Nephron (organoid): ENCODE data around the gene PCED1B.

Experiments used
- H3K27ac Mint-ChIP-seq, 3 experiments: 2 replicates each; pipeline ENCODE4 v1.8.0; 2020; ENCODE audit warnings: mixed read lengths in 3 of 3, mild to moderate bottlenecking in 2 of 3, moderate library complexity in 1 of 3
- H3K27me3 Mint-ChIP-seq: 2 replicates; pipeline ENCODE4 v1.8.0; 2021; ENCODE audit warnings: low read depth, mild to moderate bottlenecking, moderate library complexity, mixed read lengths
- H3K36me3 Mint-ChIP-seq: 2 replicates; pipeline ENCODE4 v1.8.0; 2020; ENCODE audit warnings: low read depth, mixed read lengths
- H3K4me1 Mint-ChIP-seq: 2 replicates; pipeline ENCODE4 v1.8.0; 2020; ENCODE audit warnings: mixed read lengths
- H3K4me3 Mint-ChIP-seq, 3 experiments: 2 replicates each; pipeline ENCODE4 v1.8.0; 2020; ENCODE audit warnings: mild to moderate bottlenecking in 3 of 3, mixed read lengths in 3 of 3, moderate library complexity in 2 of 3
- H3K9me3 Mint-ChIP-seq: 2 replicates; pipeline ENCODE4 v1.8.0; 2020; ENCODE audit warnings: mixed read lengths
- TF ChIP-seq, protein P1 (sequence below), 3 experiments: fragments of 200-600 bp; sonication (generic); IDR thresholded peaks; one replicate each; pipeline ENCODE4 v1.5.0; 2021; ENCODE audit warnings: antibody characterized with exemption in 3 of 3; ENCODE audit not compliant: unreplicated experiment in 3 of 3

The PCED1B gene

GRCh38 chr12:47065546-47065945 lies 13.9 kb upstream of the PCED1B start:
- Mint-ChIP-seq H3K27ac (peak overlapping the region; percentile 66 to 75 (median 70)), H3K36me3 (no peaks in the 10 kb centered on the region), H3K4me3 (no peak overlapping the region), H3K27me3 (no peaks in the 10 kb centered on the region), H3K9me3 (peaks cover 6% of the 10 kb centered on the region), H3K4me1 (peaks cover 27% of the 10 kb centered on the region)
- TF ChIP-seq, protein P1, sequence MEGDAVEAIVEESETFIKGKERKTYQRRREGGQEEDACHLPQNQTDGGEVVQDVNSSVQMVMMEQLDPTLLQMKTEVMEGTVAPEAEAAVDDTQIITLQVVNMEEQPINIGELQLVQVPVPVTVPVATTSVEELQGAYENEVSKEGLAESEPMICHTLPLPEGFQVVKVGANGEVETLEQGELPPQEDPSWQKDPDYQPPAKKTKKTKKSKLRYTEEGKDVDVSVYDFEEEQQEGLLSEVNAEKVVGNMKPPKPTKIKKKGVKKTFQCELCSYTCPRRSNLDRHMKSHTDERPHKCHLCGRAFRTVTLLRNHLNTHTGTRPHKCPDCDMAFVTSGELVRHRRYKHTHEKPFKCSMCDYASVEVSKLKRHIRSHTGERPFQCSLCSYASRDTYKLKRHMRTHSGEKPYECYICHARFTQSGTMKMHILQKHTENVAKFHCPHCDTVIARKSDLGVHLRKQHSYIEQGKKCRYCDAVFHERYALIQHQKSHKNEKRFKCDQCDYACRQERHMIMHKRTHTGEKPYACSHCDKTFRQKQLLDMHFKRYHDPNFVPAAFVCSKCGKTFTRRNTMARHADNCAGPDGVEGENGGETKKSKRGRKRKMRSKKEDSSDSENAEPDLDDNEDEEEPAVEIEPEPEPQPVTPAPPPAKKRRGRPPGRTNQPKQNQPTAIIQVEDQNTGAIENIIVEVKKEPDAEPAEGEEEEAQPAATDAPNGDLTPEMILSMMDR (IDR thresholded peaks at IDR 0.05; ENCODE audit: unreplicated experiment in 3 of 3) = no peak

- no peaks in the 10 kb centered on the region for H3K36me3 Mint-ChIP-seq
- TF ChIP-seq, protein P1 (IDR thresholded peaks at IDR 0.05; ENCODE audit: unreplicated experiment in 3 of 3) = no peak
- peaks cover 2% of the 10 kb centered on the region for H3K9me3 Mint-ChIP-seq
- no peak overlapping the region for H3K4me3 Mint-ChIP-seq
- H3K27me3 Mint-ChIP-seq = no peaks in the 10 kb centered on the region
- peaks cover 27% of the 10 kb centered on the region for H3K4me1 Mint-ChIP-seq
- peak overlapping the region in 2 of 3 experiments; percentile 66 for H3K27ac Mint-ChIP-seq
Observed at GRCh38 chr12:47066278-47067025, 13.0 kb upstream of the PCED1B start.

DNA sequence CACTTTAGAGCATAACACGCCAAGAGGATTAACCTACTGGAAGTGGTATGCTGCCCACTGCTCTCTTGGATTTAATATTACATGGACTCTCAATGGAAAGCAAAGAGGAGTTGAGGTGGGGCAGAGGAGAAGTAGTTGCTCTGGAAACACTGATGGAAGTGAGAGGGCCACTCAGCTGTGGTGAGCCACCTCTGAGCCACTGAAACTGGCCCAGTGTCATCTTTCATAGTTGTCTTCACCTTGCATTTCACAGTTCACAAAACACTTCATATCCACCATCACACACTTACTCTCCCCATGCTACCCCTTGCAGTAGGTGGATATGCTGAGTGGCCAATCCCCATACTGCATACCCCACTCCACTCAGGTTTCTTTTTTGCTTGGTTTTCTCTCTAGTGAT lies 12.2 kb upstream of the PCED1B start:
- TF ChIP-seq, protein P1 (IDR thresholded peaks at IDR 0.05; ENCODE audit: unreplicated experiment in 3 of 3) = no peak
- no peak overlapping the region for H3K4me3 Mint-ChIP-seq
- no peak overlapping the region for H3K27ac Mint-ChIP-seq
- H3K27me3 Mint-ChIP-seq = no peaks in the 10 kb centered on the region
- peaks cover 2% of the 10 kb centered on the region for H3K9me3 Mint-ChIP-seq
- no peaks in the 10 kb centered on the region for H3K36me3 Mint-ChIP-seq
- peaks cover 27% of the 10 kb centered on the region for H3K4me1 Mint-ChIP-seq

DNA sequence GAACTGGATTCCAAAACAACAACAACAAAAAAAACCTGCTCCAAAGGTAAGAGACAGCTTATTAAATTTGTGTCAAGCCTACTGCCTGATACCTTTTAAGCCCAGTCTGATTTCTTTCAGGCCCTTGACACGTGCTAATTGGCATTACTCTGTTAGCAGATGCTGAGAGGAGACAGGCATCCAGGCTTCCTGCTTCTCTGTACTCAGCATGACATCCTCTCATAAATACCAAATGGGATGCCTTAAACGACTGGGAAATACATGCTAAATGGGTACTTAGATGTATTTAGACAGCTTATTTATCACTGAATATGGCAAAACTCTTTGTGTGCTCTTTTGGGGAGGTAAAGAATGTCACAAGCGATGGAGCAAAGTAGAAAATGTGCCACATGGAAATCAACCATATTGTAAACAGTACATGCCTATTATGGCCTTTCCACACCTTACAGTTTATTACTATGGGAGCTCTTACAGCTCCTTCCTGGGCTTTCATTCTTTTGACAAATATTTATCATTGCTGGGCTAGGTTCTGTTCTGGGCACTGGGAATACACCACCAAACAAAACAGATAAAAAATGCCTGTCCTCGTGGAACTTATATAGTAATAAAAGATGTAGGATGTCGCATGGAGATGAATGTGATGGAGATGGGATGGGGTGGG lies 11.5 kb upstream of the PCED1B start:
- Mint-ChIP-seq H3K36me3 (no peaks in the 10 kb centered on the region), H3K27me3 (no peaks in the 10 kb centered on the region), H3K27ac (peak overlapping the region in 2 of 3 experiments; percentile 24 to 42), H3K4me1 (peaks cover 27% of the 10 kb centered on the region), H3K9me3 (peaks cover 2% of the 10 kb centered on the region), H3K4me3 (no peak overlapping the region)
- TF ChIP-seq, protein P1 (IDR thresholded peaks at IDR 0.05; ENCODE audit: unreplicated experiment in 3 of 3) = no peak

DNA sequence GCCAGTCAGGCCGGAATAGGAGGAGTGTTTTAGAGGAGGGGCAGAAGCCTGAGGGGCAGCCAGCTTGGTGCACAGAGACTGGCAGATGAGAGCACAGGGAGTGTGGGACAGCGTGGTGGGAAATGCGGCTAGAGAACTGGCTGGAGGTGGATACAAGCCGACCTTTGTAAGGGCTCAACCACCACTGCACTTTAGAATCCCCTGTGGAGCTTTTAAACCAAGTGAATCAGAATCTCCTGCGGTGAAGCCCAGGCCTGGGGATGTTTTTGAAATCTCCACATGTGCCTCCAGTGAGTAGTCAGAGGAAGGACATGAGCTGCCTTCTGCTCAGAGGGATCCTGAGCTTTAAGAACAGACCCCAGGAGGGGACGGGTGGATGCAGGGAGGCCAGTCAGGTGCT lies 10.9 kb upstream of the PCED1B start:
- no peaks in the 10 kb centered on the region for H3K36me3 Mint-ChIP-seq
- H3K9me3 Mint-ChIP-seq = peaks cover 2% of the 10 kb centered on the region
- H3K4me3 Mint-ChIP-seq = no peak overlapping the region
- H3K27me3 Mint-ChIP-seq = no peaks in the 10 kb centered on the region
- H3K27ac Mint-ChIP-seq = peak overlapping the region in 1 of 3 experiments; percentile 14
- TF ChIP-seq, protein P1 (IDR thresholded peaks at IDR 0.05; ENCODE audit: unreplicated experiment in 3 of 3) = no peak
- H3K4me1 Mint-ChIP-seq = peaks cover 27% of the 10 kb centered on the region
